GM19397 (cell line): ENCODE results near the gene POLR1D.

ENCODE experiments used
- ATAC-seq: cut with Tn5 transposase; IDR thresholded peaks from one replicate; pipeline ENCODE4 v1.9.1; 2021; ENCODE audit warnings: mild to moderate bottlenecking, moderate library complexity; ENCODE audit not compliant: unreplicated experiment

Gene POLR1D

GRCh38 chr13:27670861-27671260, 49.2 kb downstream of the POLR1D start:
- ATAC-seq = no peak

- ATAC-seq = no peak
Observed at GRCh38 chr13:27672025-27672424, 50.3 kb downstream of the POLR1D start.
